Skin of body (tissue), 2 donors: ENCODE measurements around the gene DAB1. TPM values are rescaled to one million over a fixed set of nuclear protein-coding genes. Genes with fewer than 3 reads are reported as not detected.

Experiments
- DNase-seq: peaks from one replicate; lab custom pipeline; 2025; lab: John Stamatoyannopoulos, UW
- total RNA-seq: library from RNA; depleted of rRNA; stranded (reverse); fragments of >200 nt; gene quantifications from one replicate; pipeline ENCODE4 v1.2.3, GENCODE V29; 2014

The DAB1 gene
- total RNA-seq, 1 donor from 2014 or later, result 1.4 TPM

DNA sequence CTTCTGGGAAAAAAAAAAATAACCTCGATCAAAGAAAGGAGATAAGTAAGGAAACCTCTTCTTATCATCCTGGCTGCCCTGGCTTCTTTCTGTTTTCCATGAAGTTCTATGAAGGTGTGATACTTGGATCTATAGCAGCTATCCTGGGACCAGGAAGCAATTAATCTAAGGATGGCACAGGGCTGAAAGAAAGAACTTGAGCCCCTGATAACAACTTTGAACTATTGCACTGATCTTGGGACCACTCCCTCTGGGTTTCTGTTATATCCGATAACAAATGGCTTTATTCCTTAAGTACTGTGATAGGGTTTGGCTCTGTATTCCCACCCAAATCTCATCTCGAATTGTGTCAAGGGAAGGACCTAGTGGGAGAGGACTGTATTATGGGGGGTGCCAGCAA, 104.1 kb downstream of the DAB1 start:
- DNase-seq, result no peak

- peak; percentile 6 for DNase-seq
Observed at GRCh38 chr1:57319165-57319564, 104.7 kb downstream of the DAB1 start.

GRCh38 chr1:57316861-57317260, 107.0 kb downstream of the DAB1 start:
- no peak for DNase-seq

DNA sequence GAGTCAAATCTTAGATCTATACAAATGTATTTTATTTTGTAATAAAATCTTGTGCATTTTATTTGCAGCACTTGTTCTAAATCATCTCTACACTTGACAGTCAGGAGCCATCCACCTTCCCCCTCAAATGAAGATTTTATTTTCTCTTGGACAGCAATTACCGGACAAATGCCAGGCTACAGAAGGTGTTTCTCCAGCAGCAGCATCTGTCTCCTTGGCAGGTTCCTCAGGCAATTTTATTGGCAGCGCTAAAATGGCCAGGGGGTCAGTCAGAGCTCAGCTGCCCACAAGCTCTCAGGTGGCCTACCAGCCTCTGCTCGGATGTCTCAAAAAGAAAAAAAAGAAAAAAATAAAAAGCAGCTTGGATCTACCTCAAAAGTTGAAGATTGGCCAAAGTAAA, 107.6 kb downstream of the DAB1 start:
- no peak for DNase-seq

DNA sequence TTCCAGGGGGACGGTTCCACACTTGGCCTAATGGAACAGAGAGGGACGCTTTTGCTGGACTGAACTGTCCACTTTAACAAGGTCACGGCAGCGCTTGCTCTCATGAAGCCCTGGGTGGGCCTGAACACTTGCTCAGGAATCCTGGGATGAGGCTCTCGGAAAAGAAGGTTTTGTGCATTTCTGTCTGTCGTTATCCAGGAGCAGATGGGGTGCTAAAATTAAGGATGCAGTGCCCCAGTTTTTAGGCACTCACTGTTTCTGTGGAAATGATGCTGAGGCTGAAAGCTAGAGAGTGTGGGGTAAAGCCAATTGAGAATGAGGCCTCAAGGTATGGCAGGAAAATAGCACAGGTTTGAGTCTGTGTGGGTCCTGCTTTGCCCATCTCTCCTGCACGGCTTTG, 111.0 kb downstream of the DAB1 start:
- no peak for DNase-seq

DNA sequence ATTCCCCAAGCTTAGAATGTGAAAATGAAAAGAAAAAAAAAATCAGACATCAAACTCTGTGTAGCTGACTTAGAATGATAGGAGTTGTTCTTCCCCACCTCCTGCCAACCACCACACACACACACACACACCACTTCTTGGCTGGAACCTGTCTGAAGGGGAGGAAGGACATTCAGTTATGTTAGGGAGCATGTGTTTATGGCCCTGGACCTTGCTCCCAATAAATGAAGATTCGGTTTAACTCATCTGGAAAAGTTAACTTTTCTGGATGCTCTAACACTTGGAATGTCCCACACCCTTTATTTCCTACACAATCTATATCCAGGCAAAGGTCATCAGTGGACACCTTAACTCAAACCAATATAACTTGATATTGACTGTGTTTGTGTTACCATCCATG, 112.4 kb downstream of the DAB1 start:
- no peak for DNase-seq

GRCh38 chr1:57311006-57311405, 112.9 kb downstream of the DAB1 start:
- DNase-seq, result no peak

- DNase-seq, result no peak
Observed at GRCh38 chr1:57309630-57310029, 114.2 kb downstream of the DAB1 start.

DNA sequence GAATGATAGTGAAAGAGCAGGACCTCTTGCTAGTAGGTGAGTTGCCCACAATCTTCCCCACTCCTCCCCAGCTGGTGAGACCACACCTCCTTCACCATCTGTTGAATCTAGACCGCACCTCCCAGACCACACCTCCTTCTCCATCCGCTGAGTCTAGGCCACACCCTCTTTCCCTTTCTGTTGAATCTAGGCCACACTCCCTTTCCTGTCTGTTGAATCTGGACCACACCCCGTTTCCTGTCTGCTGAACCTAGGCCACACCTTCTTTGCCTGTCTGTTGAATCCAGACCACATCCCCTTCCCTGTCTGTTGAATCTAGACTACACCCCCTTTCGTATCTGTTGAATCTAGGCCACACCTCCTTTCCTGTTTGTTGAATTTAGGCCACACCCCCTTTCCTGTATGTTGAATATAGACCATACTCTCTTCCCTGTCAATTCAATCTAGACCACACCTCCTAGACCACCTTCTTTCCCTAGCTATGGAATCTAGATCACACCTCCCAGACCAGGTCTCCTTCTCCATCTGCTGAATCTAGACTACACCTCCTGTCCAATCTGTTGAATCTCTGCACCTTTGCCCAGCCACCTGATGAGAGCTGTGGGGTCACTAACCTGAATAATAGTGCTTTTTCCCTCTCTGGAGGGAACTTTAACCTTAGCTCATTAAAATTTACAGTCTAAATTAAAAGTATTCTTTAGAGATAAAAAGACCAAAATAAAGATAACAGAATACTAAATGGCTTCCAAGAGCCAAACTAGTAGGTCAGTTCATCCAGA, 116.3 kb downstream of the DAB1 start:
- no peak for DNase-seq

GRCh38 chr1:57304591-57304990, 119.3 kb downstream of the DAB1 start:
- no peak for DNase-seq

DNA sequence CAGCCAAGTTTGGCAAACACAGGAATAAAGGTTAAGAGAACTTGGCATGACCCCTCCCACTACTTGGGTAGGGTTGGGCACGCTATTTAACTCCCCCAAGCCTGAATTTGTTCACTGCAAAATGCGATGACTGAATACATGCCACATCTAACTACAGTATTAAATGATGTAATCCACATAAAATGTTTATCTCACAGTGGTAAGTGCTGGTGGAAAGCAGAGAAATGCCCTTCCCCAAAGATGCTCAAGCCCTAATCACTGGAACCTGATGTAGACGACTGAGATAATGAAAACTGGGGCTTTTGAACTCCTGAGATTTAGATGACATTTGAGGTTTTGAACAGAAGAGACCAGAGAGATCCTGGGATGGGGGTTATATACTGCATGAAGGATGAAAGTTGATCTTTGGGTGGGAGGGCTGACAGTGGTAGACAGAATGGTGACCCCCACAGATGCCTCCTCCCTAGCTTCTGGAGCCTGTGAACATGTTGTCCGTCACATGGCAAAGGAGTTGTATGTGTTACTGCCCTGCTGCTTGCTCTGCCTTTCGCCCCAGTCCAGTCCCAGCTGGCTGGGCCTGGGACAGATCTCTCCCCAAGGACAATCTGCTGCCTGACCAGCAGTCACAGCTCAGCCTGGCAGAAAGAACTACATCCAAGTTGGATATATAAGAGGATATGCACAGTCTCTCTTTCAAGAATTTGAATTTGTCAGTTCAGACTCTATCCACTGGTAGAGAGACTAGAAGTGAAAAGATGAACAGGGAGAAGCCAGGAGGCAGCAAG, 120.9 kb downstream of the DAB1 start:
- DNase-seq, result no peak

GRCh38 chr1:57300186-57300585, 123.7 kb downstream of the DAB1 start:
- DNase-seq, result no peak

DNA sequence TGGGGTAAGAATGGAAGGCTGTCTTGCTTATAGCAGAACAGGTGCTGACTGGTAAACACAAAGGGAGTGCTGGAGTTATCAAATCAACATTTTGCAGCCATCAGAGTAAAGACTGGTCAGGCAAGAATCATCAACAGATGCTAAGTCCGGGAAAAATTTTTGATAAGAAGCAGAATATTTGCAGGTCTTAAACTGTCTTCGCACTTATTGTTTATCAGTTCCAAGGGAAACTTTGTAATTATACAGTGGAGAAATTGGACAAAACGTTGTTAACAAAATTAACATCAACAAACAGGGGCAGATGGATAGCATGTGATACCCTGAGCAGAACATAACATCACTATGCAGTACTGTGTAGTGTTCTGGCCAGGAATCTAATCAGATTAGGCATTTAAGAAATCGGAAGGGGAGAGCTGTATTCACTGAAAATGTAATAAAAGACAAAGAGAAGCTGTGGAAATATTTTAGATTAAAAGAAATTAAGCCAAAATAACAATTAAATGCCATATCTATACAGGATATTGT, 127.1 kb downstream of the DAB1 start:
- no peak for DNase-seq

DNA sequence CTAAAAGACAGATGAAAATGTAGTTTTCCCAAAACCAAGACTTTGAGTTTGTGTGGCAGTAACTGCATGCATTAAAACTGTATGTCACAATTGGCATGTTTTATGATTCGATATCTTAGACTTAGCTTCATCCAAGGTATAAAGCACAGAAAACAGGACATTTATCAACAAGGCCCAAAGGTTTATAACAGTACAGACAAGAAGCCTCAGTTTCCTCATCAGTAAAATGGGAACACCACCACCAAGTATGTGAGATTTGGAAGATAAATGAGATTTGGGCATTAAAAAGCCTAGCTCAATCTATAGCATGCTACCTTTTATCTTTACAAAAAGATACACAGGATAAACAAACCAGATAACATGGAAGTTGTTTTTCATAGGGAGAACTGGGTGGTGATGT, 128.5 kb downstream of the DAB1 start:
- DNase-seq, result no peak

GRCh38 chr1:57294177-57294576, 129.7 kb downstream of the DAB1 start:
- no peak for DNase-seq

GRCh38 chr1:57293214-57293613, 130.6 kb downstream of the DAB1 start:
- DNase-seq, result no peak

GRCh38 chr1:57289781-57290180, 134.1 kb downstream of the DAB1 start:
- DNase-seq, result no peak

GRCh38 chr1:57285992-57286391, 137.9 kb downstream of the DAB1 start:
- DNase-seq, result no peak

GRCh38 chr1:57282411-57282810, 141.4 kb downstream of the DAB1 start:
- DNase-seq, result no peak

DNA sequence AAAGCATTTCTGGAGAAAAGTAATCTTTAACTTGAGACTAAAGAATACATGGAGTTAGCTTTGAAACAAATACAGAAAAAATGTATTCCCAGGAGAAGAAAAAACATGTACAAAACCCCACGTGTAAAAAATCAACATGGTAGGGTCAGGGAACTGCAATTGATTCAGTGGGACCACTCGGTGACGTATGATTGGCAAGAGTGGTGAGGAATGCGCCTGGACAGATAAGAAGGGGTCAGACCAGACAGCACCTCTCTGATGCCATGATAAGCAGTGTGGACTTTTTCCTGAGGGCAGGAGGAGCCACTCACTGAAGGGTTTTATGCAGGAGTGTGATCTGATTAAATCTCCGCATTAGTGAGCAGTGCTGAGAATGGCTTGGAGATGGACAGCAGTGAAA, 142.5 kb downstream of the DAB1 start:
- no peak for DNase-seq

DNA sequence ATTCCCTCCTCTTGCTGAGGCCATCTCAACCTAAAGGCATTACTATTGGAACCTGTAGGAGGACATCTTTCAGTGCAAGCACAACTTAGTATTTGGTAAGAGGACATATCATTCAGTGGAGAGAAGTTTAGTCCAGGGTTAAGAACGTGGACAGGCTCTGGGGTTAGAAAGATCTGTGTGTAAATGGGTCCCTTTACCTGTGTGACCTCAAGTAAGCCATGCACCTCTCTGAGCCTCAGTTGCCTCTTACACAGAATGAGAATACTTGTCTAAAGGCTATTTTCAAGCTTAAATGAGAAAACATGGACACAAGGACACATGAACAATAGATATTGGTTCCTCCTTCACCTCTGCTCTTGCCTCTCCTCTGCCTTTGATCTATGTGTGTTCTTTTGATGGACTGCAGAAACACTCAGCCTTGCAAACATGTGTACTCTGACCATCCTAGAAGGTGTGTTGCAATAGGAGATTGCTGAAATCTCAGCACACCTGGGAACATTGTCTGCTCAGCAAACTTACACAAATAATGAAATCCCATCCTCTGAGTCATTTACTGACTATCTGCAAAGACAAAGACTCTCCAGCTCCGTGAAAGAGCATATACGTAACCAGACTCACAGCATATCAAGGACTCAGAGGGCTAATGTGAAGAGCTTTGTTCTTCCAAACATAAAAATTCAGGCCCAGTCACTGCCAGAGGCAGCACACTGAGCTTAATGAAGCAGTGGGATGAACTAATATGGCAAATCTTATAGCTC, 143.8 kb downstream of the DAB1 start:
- DNase-seq, result no peak

DNA sequence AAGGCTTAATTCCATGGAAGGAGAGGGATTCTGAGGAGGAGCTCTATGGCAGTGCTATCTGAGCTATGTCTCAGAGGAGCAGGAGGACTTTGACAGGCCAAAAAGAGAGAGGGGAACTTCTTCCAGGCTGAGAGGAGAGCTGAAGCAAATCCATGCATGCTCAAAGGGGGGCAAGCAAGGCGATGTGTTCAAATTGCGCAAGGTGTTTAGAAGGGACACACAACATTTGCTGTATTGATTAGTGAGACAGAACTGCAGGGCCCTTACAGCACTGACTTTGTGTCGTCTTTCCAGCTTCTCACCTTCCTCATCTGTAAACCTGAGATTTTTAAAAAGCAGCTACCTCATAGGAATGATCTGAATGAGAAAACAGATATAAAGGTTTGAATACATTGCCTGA, 145.3 kb downstream of the DAB1 start:
- DNase-seq, result no peak
